HG02943 (cell line): Measurements from ENCODE around the gene TNFRSF18.
"Not testable (repeated sequence)": the region's sequence is repeated elsewhere in the genome, so short reads cannot be mapped to it uniquely, and the experiment has no call there.

Source experiments
- ATAC-seq: cut with Tn5 transposase; IDR thresholded peaks from one replicate; pipeline ENCODE4 v1.9.1; 2021; ENCODE audit warnings: mild to moderate bottlenecking, low read depth, moderate library complexity; ENCODE audit not compliant: unreplicated experiment

Gene TNFRSF18

GRCh38 chr1:1199141-1199960 is 7.0 kb downstream of the TNFRSF18 start:
- no peak for ATAC-seq

GRCh38 chr1:1198423-1199140 is 7.8 kb downstream of the TNFRSF18 start:
- ATAC-seq = no peak

GRCh38 chr1:1197551-1198422 is 8.6 kb downstream of the TNFRSF18 start:
- ATAC-seq = no peak

- ATAC-seq = no peak
Measured at GRCh38 chr1:1197188-1197500, 9.2 kb downstream of the TNFRSF18 start.

GRCh38 chr1:1196431-1197187 is 9.8 kb downstream of the TNFRSF18 start:
- ATAC-seq = no peak

GRCh38 chr1:1195726-1196125 is 10.7 kb downstream of the TNFRSF18 start:
- not testable (repeated sequence) for ATAC-seq

GRCh38 chr1:1194723-1195122 is 11.7 kb downstream of the TNFRSF18 start:
- no peak for ATAC-seq

GRCh38 chr1:1191734-1192133 is 14.7 kb downstream of the TNFRSF18 start:
- ATAC-seq = no peak

- ATAC-seq = no peak
Measured at GRCh38 chr1:1189111-1189510, 17.3 kb downstream of the TNFRSF18 start.

- ATAC-seq = no peak
Measured at GRCh38 chr1:1187938-1188337, 18.5 kb downstream of the TNFRSF18 start.

GRCh38 chr1:1185101-1185765 is 21.2 kb downstream of the TNFRSF18 start:
- ATAC-seq = no peak

GRCh38 chr1:1183833-1184775 is 22.3 kb downstream of the TNFRSF18 start:
- ATAC-seq = no peak

GRCh38 chr1:1183221-1183747 is 23.1 kb downstream of the TNFRSF18 start:
- ATAC-seq = no peak

- ATAC-seq = no peak
Measured at GRCh38 chr1:1182491-1183220, 23.7 kb downstream of the TNFRSF18 start.

- ATAC-seq = no peak
Measured at GRCh38 chr1:1181938-1182410, 24.4 kb downstream of the TNFRSF18 start.

GRCh38 chr1:1181129-1181937 is 25.1 kb downstream of the TNFRSF18 start:
- ATAC-seq = no peak
